Umbilical cord (tissue), 2 donors: ENCODE measurements around the gene CLEC12A. TPM values are rescaled to one million over a fixed set of nuclear protein-coding genes. Genes with fewer than 3 reads are reported as not detected.
"Not testable (repeated sequence)": the region's sequence is repeated elsewhere in the genome, so short reads cannot be mapped to it uniquely, and the experiment has no call there.

Source experiments
- DNase-seq: peaks from one replicate; pipeline ENCODE4 v3.0.0-alpha.2; 2015; ENCODE audit warnings: low spot score
- total RNA-seq: library from RNA; depleted of rRNA; stranded (reverse); fragments of >200 nt; gene quantifications from one replicate; pipeline ENCODE4 v1.2.3, GENCODE V29; 2014; ENCODE audit warnings: low replicate concordance; ENCODE audit not compliant: insufficient read depth

CLEC12A gene
- 18.1 TPM for total RNA-seq

- no peak for DNase-seq
Measured at GRCh38 chr12:9971181-9971580, at the start of gene CLEC12A. TSS of gene CLEC12A (plus strand) at chr12:9971409. CDS start at chr12:9971597, 188 bp downstream.

GRCh38 chr12:9922429-9922828, 48.8 kb upstream of the CLEC12A start:
- no peak for DNase-seq

GRCh38 chr12:9925705-9926393, 45.4 kb upstream of the CLEC12A start:
- DNase-seq = peak; percentile 42

- DNase-seq = no peak
Measured at GRCh38 chr12:9926876-9927275, 44.3 kb upstream of the CLEC12A start.

DNA sequence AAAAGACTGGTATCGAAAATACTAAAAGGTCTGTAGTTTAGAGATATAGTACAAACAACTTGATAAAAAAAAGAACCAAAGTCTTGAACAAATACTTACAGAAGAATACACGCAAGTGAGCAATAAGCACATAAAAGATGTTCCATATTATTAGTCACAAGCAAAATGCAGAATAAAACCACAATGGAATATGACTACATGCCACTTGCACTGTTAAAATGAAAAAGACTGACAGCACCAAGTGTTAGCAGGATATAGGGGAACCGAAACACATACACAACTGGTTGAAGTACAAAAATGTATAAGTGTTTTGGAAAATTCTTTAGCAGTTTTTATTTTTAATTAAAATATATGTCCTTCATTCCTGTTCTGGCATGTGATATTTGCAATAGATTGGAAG, 42.6 kb upstream of the CLEC12A start:
- no peak for DNase-seq

- no peak for DNase-seq
Measured at GRCh38 chr12:9931245-9931644, 40.0 kb upstream of the CLEC12A start.

DNA sequence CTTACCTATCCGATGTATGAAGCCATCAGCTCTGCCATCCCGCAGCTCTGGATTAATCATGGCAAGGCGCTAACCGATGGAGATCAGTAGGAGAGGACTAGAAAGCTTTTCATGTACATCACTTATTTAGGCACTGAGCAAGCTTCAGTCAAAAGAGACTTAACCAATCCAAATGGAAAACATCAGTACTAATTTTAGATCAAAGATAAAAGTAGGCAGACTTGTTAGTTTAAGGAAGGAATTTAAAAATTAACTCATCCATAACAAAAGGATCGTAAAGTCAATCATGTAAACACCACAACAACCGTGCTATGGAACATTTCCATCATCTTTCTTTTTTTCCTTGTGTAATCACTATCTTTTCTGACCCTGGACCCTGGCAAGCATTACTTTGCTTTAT, 38.9 kb upstream of the CLEC12A start, which contains the start of gene CLEC2A:
CLEC2A (minus strand) TSS at position 101 of the 400 bp plus-strand sequence; CDS start at position 60, 41 bp downstream.
- DNase-seq = peak; percentile 12

DNA sequence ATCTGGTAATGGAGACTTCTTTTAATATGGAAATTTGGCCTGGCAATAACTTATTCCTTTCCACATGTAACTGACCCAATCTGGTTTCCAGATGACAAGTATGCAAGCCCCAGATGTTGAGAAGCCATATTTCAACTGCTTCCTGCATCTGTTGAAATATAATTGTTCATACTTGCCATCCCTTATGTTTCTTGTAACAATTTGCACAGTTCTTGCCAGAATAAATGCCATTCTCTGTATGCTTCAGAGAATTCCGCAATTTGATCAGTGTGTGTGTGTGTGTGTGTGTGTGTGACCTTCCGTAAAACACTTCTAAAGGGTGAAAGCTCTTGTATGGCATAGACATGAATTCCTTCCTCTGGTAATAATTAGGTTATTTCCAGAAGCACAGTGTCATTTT, 37.3 kb upstream of the CLEC12A start:
- DNase-seq = no peak

GRCh38 chr12:9935026-9935425, 36.2 kb upstream of the CLEC12A start:
- DNase-seq = no peak

DNA sequence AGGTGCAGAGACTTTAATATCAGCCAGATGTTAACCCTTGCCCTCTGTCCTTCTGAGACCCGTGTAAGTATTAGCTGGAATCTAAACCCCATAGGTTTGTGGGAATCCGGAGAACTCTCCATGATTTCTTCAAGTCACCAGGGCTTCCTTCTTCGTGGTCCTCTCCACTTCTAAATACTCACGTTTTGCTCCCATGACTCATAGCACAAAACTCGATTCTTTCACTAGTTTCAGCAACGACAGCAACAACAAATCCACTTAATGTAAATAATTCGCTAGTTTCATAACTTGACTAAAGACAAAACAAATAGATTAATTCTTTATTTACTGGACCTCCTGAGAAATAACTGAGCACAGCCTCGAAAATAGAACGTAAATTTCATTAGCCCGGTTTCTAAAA, 34.6 kb upstream of the CLEC12A start:
- no peak for DNase-seq

DNA sequence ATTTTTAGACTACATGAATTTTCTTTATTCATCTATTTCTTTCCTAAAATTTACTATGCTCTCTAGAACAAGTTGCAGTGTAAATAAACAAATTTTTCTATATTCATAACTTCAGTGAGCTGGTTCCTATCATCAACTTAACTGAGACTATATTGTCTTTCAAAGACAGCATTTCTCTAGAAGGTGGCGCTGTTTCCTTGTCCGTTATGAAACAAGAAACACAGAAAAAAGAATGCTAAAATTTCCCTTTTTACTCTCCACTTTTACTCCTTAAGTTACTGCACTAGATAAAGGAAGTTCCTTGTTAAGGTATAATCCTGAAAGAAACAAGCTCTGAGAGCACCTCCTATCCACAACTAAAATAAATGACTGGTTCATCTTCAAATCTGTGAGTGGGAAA, 30.8 kb upstream of the CLEC12A start:
- peak; percentile 39 for DNase-seq

- DNase-seq = no peak
Measured at GRCh38 chr12:9941838-9942237, 29.4 kb upstream of the CLEC12A start.

- no peak for DNase-seq
Measured at GRCh38 chr12:9943240-9943639, 28.0 kb upstream of the CLEC12A start.

GRCh38 chr12:9944391-9944790, 26.8 kb upstream of the CLEC12A start:
- no peak for DNase-seq

GRCh38 chr12:9947674-9948073, 23.5 kb upstream of the CLEC12A start:
- DNase-seq = no peak

GRCh38 chr12:9948606-9949296, 22.5 kb upstream of the CLEC12A start:
- no peak for DNase-seq

DNA sequence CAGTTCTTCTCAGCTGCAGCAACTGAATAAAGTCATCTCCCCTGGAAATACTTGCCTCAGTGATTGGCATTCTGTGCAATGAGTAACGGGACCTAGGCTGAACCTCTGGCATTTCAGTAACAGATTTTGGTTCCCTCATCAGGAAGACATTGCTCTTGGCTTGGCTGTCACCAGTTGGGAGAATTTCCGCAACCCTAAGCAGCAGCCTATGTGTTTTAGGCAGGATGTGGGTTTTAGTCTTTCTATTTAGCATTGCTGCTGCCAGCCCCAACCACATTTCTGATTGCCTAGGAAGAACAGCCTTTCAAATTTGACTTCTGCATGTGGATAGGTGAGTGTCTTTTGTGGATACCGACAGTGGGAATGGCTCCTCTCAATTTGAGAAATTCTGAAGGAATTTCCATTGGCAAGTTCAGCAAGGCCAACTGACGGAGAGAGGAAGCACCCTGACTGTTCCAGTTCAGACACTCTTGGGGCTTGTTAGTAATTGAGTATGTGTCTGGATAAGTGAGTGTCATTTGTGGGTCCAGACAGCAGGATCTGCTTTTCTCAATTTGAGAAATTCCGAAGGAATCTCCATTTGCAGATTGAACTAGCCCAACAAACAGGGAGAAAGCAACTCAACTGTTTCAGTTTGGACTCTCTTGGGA, 20.1 kb upstream of the CLEC12A start:
- no peak for DNase-seq

DNA sequence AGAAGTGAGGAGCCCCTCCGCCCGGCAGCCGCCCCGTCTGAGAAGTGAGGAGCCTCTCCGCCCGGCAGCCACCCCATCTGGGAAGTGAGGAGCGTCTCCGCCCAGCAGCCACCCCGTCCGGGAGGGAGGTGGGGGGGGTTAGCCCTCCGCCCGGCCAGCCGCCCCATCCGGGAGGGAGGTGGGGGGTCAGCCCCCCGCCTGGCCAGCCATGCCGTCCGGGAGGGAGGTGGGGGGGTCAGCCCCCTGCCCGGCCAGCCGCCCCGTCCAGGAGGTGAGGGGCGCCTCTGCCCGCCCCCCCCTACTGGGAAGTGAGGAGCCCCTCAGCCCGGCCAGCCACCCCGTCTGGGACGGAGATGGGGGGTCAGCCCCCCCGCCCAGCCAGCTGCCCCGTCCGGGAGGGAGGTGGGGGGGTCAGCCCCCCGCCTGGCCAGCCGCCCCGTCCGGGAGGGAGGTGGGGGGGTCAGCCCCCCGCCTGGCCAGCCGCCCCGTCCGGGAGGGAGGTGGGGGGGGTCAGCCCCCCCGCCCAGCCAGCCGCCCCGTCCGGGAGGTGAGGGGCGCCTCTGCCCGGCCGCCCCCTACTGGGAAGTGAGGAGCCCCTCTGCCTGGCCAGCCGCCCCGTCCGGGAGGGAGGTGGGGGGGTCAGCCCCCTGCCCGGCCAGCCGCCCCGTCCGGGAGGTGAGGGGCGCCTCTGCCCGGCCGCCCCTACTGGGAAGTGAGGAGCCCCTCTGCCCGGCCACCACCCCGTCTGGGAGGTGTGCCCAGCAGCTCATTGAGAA, 18.1 kb upstream of the CLEC12A start:
- DNase-seq = not testable (repeated sequence)

DNA sequence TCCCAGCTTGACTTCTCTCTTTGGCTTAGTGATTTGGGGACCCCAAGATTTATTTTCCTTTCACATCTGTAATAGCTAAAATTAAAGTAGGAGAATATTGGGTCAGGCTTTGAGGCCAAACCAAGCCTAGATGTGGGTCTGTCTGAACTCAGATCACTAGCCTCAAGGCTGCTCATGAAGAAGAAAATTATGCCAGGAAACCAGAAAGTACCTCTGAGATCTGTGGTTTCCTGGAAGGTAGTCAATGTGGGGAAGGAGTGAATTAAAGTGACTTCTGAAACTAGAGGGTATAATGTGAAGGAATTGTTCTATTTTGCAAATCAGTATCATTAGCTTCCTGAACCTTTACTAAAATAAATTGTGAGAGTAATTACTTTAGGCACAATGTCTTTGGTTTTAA, 13.4 kb upstream of the CLEC12A start:
- DNase-seq = no peak

GRCh38 chr12:9960590-9960989, 10.6 kb upstream of the CLEC12A start:
- no peak for DNase-seq

GRCh38 chr12:9961106-9961505, 10.1 kb upstream of the CLEC12A start:
- DNase-seq = no peak

DNA sequence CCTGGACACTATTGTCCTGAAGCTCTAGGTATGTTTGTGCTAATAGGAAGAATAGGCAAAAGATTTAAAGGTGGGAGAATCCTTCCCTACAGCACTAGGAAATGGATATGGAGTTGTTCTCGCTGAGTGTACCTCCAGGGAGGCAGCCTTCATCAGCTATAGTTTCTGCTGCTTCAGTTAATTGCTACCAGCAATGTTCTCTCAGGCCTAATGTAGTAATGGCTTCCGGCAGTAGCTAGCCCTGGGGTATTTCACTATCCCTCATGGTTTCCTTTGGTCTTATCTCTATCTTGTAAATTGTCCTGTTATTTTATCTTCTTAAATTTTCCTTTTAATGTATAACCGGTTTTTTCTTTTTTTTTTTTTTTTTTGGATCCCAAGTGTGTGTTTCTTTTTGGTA, 9.3 kb upstream of the CLEC12A start:
- DNase-seq = no peak
